Measurements from ENCODE around the gene TSGA10IP.

Gene TSGA10IP

GRCh38 chr11:66006891-66007176 lies 61.6 kb downstream of the TSGA10IP start:
- no peak for DNase-seq

DNA sequence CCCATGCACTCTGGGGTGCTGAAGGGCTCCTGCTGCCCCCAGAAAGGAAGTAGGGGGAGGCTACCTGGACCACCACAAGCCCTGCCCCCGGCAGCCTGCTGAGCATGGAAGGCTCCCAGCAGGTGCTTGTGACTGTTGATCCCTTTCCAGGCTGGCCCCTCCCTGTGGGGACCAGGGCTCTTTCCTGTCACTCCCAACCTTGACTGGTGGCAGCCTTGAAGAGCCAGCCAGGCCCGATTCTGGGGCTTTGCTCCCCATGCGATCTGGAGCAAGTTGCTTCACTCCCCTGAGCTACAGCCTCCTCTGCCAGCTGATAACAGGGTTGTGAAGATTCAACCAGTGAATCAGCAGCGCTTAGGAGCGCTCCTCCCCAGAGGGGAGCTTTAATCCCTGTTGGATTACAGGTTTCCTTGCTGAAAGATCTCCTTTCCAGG lies 61.9 kb downstream of the TSGA10IP start:
- peak; percentile 35 to 39 for DNase-seq
- TF ChIP-seq POLR2A (IDR thresholded peaks at IDR 0.05; ENCODE audit: low read length) (no peak), GATA1 (IDR thresholded peaks at IDR 0.05; ENCODE audit: low read depth, low read length) (no peak)

More at GRCh38 chr11:66006891-66007176, 61.6 kb downstream of the TSGA10IP start:
- TF ChIP-seq GATA1 (IDR thresholded peaks at IDR 0.05; ENCODE audit: low read depth, low read length): no peak
- no peak for TF ChIP-seq POLR2A (IDR thresholded peaks at IDR 0.05; ENCODE audit: low read length)

GRCh38 chr11:66008095-66008467 lies 62.8 kb downstream of the TSGA10IP start:
- no peak for TF ChIP-seq GATA1 (IDR thresholded peaks at IDR 0.05; ENCODE audit: low read depth, low read length)
- no peak for TF ChIP-seq POLR2A (IDR thresholded peaks at IDR 0.05; ENCODE audit: low read length)
- DNase-seq: no peak

DNA sequence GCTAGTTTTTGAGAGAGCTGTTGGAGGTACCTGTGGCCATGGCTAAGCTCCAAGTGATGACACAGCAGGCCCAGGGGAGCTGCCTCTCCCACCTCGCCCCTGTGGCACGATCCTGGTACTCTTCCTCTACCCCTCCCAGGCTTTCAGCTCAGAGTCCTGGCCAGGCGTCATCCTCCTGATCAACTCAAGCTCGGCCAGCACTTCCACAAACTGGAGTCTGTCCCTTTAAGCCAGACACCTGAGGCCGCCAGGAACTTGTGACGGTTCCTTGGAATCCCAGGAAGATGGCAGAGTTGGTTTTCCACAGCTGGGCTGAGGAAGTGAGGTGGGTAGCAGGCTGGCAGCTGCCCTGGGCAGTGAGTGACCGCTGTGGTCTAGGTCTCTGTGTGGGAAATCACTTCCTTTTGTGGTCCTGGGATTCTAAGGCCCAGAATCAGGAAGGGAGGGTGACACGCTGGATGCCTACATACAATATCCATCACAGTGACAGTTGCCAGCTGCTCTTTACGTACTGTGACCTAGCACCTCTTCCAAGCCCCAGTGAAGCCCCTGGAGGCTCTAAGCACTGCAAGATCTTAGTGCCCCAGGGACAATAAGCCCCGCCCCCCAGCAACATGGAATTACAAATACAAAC lies 63.3 kb downstream of the TSGA10IP start:
- TF ChIP-seq GATA1 (IDR thresholded peaks at IDR 0.05; ENCODE audit: low read depth, low read length) (no peak), POLR2A (IDR thresholded peaks at IDR 0.05; ENCODE audit: low read length) (no peak)
- DNase-seq: no peak
